DMS79 treated with DMSO at 0.1 percent for 48 hours (cell line): ENCODE results near the gene MYO18A.

Experiments
- DNase-seq: peaks from one replicate; lab custom pipeline; 2025; lab: John Stamatoyannopoulos, UW

Gene MYO18A

GRCh38 chr17:29021226-29021625 is 159.0 kb downstream of the MYO18A start:
- DNase-seq, result no peak
